GM12878 (cell line): ENCODE data around the gene SLC23A2. TPM values are rescaled to one million over a fixed set of nuclear protein-coding genes. Genes with fewer than 3 reads are reported as not detected.

Experiments used
- KDM1A ChIP-seq: fragments of 200-600 bp; sonication (generic); IDR thresholded peaks from 2 replicates; pipeline ENCODE4 v1.6.1; 2016; ENCODE audit warnings: borderline replicate concordance
- NFIC ChIP-seq: IDR thresholded peaks from 2 replicates; pipeline ENCODE4 v1.6.1; 2012; ENCODE audit warnings: low read depth, mild to moderate bottlenecking, inconsistent platforms, low read length, moderate library complexity
- SREBF2 ChIP-seq: IDR thresholded peaks from 2 replicates; pipeline ENCODE4 v1.6.1; 2012; ENCODE audit warnings: mild to moderate bottlenecking, low read length
- TCF7 ChIP-seq: IDR thresholded peaks from 2 replicates; pipeline ENCODE4 v1.6.1; 2014; ENCODE audit warnings: antibody characterized with exemption, borderline replicate concordance
- WRNIP1 ChIP-seq: IDR thresholded peaks from 2 replicates; pipeline ENCODE4 v1.6.1; 2011; ENCODE audit warnings: low read depth, low read length, improper control_type of control experiment, borderline replicate concordance
- ZBTB40 ChIP-seq: fragments of 450-650 bp; IDR thresholded peaks from 2 replicates; pipeline ENCODE4 v1.6.1; 2016; ENCODE audit warnings: mild to moderate bottlenecking, moderate library complexity, borderline replicate concordance
- polyA plus RNA-seq, 11 experiments: library from polyadenylated mRNA; depleted of rRNA in 4 of 11; unstranded in 6 of 11; stranded (reverse) in 5 of 11; fragments of >200 nt; fragmentation: Nextera tagmentation in 4 of 11; fragmentation: Illumina TruSeq in 1 of 11; extraction: Ambion mirVana in 4 of 11; extraction: Trizol in 1 of 11; gene quantifications; 1 replicate in 1 of 11; 2 replicates in 10 of 11; pipeline versions ENCODE4 v1.2.1 to v1.2.3, GENCODE V29; 2011 to 2016; ENCODE audit warnings: inconsistent platforms in 2 of 11, missing spikeins in 2 of 11, low read depth in 1 of 11
- total RNA-seq, 4 experiments: library from RNA; depleted of rRNA in 3 of 4; stranded (reverse); fragments of >200 nt in 3 of 4; fragmentation: Illumina TruSeq in 1 of 4; extraction: Trizol in 1 of 4; gene quantifications; 2 replicates each; pipeline versions ENCODE4 v1.2.1 to v1.2.3, GENCODE V29; 2013 to 2021
- TF ChIP-seq, protein P1 (sequence below): fragments of 450-650 bp; IDR thresholded peaks from 2 replicates; pipeline ENCODE4 v1.6.1; 2014; ENCODE audit warnings: mild to moderate bottlenecking

SLC23A2 gene
- total and polyA plus RNA-seq, 10 of the 15 experiments (the other 5 are each of a cell fraction or from before 2014, with no cell fraction given), result 4.4 to 56.1 (median 35.5) TPM

DNA sequence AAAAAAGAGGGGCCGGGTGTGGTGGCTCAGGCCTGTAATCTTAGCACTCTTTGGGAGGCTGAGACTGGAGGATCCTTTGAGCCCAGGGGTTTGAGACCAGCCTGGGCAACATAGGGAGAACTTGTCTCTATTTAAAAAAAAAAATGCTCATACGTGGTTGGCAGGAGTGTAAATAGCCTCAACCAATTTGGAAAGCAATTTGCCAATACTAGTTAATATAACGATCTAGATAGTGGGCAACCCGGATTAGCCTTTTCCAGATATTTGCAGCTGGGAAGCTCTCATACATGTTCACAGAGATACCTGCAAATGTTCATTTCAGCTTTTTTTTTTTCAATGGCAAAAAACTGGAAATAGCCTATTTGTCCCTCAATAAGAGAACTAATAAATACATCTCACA, 39.0 kb upstream of the SLC23A2 start (continued):
- TF ChIP-seq ZBTB40 (no peak), NFIC (no peak), KDM1A (no peak), SREBF2 (no peak), WRNIP1 (no peak), TCF7 (no peak)
- TF ChIP-seq, protein P1, sequence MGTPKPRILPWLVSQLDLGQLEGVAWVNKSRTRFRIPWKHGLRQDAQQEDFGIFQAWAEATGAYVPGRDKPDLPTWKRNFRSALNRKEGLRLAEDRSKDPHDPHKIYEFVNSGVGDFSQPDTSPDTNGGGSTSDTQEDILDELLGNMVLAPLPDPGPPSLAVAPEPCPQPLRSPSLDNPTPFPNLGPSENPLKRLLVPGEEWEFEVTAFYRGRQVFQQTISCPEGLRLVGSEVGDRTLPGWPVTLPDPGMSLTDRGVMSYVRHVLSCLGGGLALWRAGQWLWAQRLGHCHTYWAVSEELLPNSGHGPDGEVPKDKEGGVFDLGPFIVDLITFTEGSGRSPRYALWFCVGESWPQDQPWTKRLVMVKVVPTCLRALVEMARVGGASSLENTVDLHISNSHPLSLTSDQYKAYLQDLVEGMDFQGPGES, result no peak
- TF ChIP-seq, all 136 proteins: peak for 0
